HCT116 (cell line): ENCODE data around the gene FOXF1. TPM values are rescaled to one million over a fixed set of nuclear protein-coding genes. Genes with fewer than 3 reads are reported as not detected.

Experiments used
- ATAC-seq: fragments of 200-7000 bp; cut with Tn5 transposase; 2 replicates; pipeline ENCODE4 v1.9.1; 2020; ENCODE audit warnings: mild to moderate bottlenecking, moderate library complexity
- BruUV-seq: library from RNA; stranded (reverse); fragments of 400-500 nt; replicated peaks from 2 replicates; lab custom pipeline; 2021; lab: Mats Ljungman, UMichigan
- CTCF ChIA-PET: fragments of 300-600 bp; sonication (Branson Sonifier 250); formaldehyde crosslinking; loops from one replicate; lab custom pipeline; 2021; ENCODE audit warnings: antibody characterized with exemption; lab: Charles Lee
- POLR2A ChIA-PET: fragments of 300-600, 350-600 bp; sonication (Branson Sonifier 250); formaldehyde crosslinking; loops from one replicate; lab custom pipeline; 2021; ENCODE audit warnings: antibody characterized with exemption; lab: Charles Lee
- RAD21 ChIA-PET, 2 experiments: fragments of 300-600 bp; sonication (Branson Sonifier 250); formaldehyde crosslinking; loops; one replicate each; lab custom pipeline; 2023; ENCODE audit warnings: low total read pairs in 2 of 2; ENCODE audit not compliant: uncharacterized antibody in 2 of 2, unreplicated experiment in 2 of 2, low non-redundant PET in 1 of 2; lab: Charles Lee
- DNase-seq: peaks from one replicate; pipeline ENCODE4 v3.0.0-alpha.2; 2010; ENCODE audit warnings: low read depth, low spot score
- H2AFZ ChIP-seq: fragments of 200-600 bp; shearing (Covaris generic), sonication (generic); 2 replicates; pipeline ENCODE4 v1.6.1; 2017; ENCODE audit warnings: low read depth, mixed run types, mixed read lengths, antibody characterized with exemption, low read length; ENCODE audit not compliant: poor library complexity, severe bottlenecking
- H3K27ac ChIP-seq: 2 replicates; pipeline ENCODE4 v1.5.1; 2012; ENCODE audit warnings: low read depth, low read length
- H3K27me3 ChIP-seq: fragments of 200-600 bp; sonication (generic); 2 replicates; pipeline ENCODE4 v1.6.1; 2016; ENCODE audit warnings: mixed run types, low read length, mixed read lengths; ENCODE audit not compliant: insufficient read depth
- H3K36me3 ChIP-seq, 2 experiments: fragments of 200-500 bp in 1 of 2; fragments of 200-600 bp in 1 of 2; sonication (Bioruptor generic) in 1 of 2; sonication (generic) in 1 of 2; 2 replicates each; pipeline versions ENCODE4 v1.5.1 to v1.6.1; 2014 to 2016; ENCODE audit warnings: low read length in 2 of 2, inconsistent platforms in 1 of 2, mixed read lengths in 1 of 2, mixed run types in 1 of 2; ENCODE audit not compliant: insufficient read depth in 2 of 2, control insufficient read depth in 1 of 2
- H3K4me1 ChIP-seq, 2 experiments: fragments of 200-600 bp in 1 of 2; sonication (generic) in 1 of 2; 2 replicates each; pipeline versions ENCODE4 v1.5.1 to v1.6.1; 2012 to 2017; ENCODE audit warnings: low read length in 2 of 2, inconsistent platforms in 1 of 2, mild to moderate bottlenecking in 1 of 2, mixed read lengths in 1 of 2, mixed run types in 1 of 2, moderate library complexity in 1 of 2; ENCODE audit not compliant: insufficient read depth in 2 of 2, control insufficient read depth in 1 of 2
- H3K4me2 ChIP-seq: fragments of 200-600 bp; sonication (generic); 2 replicates; pipeline ENCODE4 v1.6.1; 2017; ENCODE audit warnings: mixed run types, low read length, mixed read lengths
- H3K4me3 ChIP-seq, 2 experiments: fragments of 200-600 bp in 1 of 2; sonication (generic) in 1 of 2; replicated peaks in 1 of 2; 2 replicates each; pipeline ENCODE4 v1.5.1; 2011 to 2016; ENCODE audit warnings: low read length in 2 of 2, control low read depth in 1 of 2, low read depth in 1 of 2, mild to moderate bottlenecking in 1 of 2, mixed read lengths in 1 of 2, mixed run types in 1 of 2
- H3K79me2 ChIP-seq: fragments of 200-600 bp; sonication (generic); 2 replicates; pipeline ENCODE4 v1.6.1; 2017; ENCODE audit warnings: mild to moderate bottlenecking, mixed run types, low read length, moderate library complexity, mixed read lengths; ENCODE audit not compliant: insufficient read depth
- H3K9ac ChIP-seq: fragments of 200-600 bp; sonication (generic); 2 replicates; pipeline ENCODE4 v1.6.1; 2016; ENCODE audit warnings: low read length, mixed read lengths
- H3K9me2 ChIP-seq: fragments of 200-600 bp; sonication (generic), shearing (Covaris generic); 2 replicates; pipeline ENCODE4 v1.6.1; 2017; ENCODE audit warnings: mixed run types, mild to moderate bottlenecking, moderate library complexity; ENCODE audit not compliant: insufficient read depth
- H3K9me3 ChIP-seq, 2 experiments: fragments of 200-500 bp in 1 of 2; fragments of 200-600 bp in 1 of 2; sonication (Bioruptor generic) in 1 of 2; sonication (generic) in 1 of 2; 2 replicates each; pipeline ENCODE4 v1.6.1; 2014 to 2017; ENCODE audit warnings: low read length in 2 of 2, mixed read lengths in 2 of 2, inconsistent platforms in 1 of 2, low read depth in 1 of 2, mild to moderate bottlenecking in 1 of 2, mixed run types in 1 of 2, moderate library complexity in 1 of 2; ENCODE audit not compliant: control insufficient read depth in 1 of 2, insufficient read depth in 1 of 2
- H4K20me1 ChIP-seq: fragments of 200-600 bp; sonication (generic), shearing (Covaris generic); 2 replicates; pipeline ENCODE4 v1.6.1; 2017; ENCODE audit warnings: mixed run types, mild to moderate bottlenecking, moderate library complexity; ENCODE audit not compliant: insufficient read depth
- CBX3 ChIP-seq: IDR thresholded peaks from 2 replicates; pipeline ENCODE4 v1.6.1; 2012; ENCODE audit warnings: low read depth
- EZH2 ChIP-seq: fragments of 200-600 bp; sonication (generic); IDR thresholded peaks from 2 replicates; pipeline ENCODE4 v1.6.1; 2017; ENCODE audit warnings: antibody characterized with exemption, mixed run types
- EZH2phosphoT487 ChIP-seq: fragments of 200-600 bp; IDR thresholded peaks from 2 replicates; pipeline ENCODE4 v1.6.1; 2018; ENCODE audit warnings: antibody characterized with exemption, borderline replicate concordance
- FOSL1 ChIP-seq: IDR thresholded peaks from 2 replicates; pipeline ENCODE4 v1.6.1; 2012; ENCODE audit warnings: low read depth
- JUND ChIP-seq: IDR thresholded peaks from 2 replicates; pipeline ENCODE4 v1.6.1; 2012
- RAD21 ChIP-seq: IDR thresholded peaks from 2 replicates; pipeline ENCODE4 v1.6.1; 2012; ENCODE audit warnings: low read depth, mild to moderate bottlenecking
- SIN3A ChIP-seq: IDR thresholded peaks from 2 replicates; pipeline ENCODE4 v1.6.1; 2012; ENCODE audit warnings: low read depth
- SP1 ChIP-seq: IDR thresholded peaks from 2 replicates; pipeline ENCODE4 v1.6.1; 2012; ENCODE audit warnings: low read depth
- TCF7L2 ChIP-seq: IDR thresholded peaks from 2 replicates; pipeline ENCODE4 v1.7.0; 2011; ENCODE audit warnings: borderline replicate concordance, inconsistent platforms; ENCODE audit not compliant: insufficient read depth, insufficient read length; ENCODE audit errors: extremely low read depth
- YY1 ChIP-seq: IDR thresholded peaks from 2 replicates; pipeline ENCODE4 v1.6.1; 2011; ENCODE audit warnings: low read length, low read depth, moderate library complexity, mild to moderate bottlenecking; ENCODE audit not compliant: insufficient replicate concordance; ENCODE audit errors: extremely low read depth
- intact Hi-C: fragments of 100-400 bp; cut with micrococcal nuclease; formaldehyde crosslinking; loops from 2 replicates; pipeline ENCODE4 v1.10.0; 2022
- total RNA-seq: library from RNA; stranded (reverse); gene quantifications from one replicate; pipeline ENCODE4 v1.2.1, GENCODE V29; 2021; ENCODE audit not compliant: unreplicated experiment
- TF ChIP-seq, protein P1 (sequence below): IDR thresholded peaks from 2 replicates; pipeline ENCODE4 v1.6.1; 2012
- TF ChIP-seq, protein P2 (sequence below), 3 experiments: fragments of 200-600 bp in 1 of 3; sonication (generic) in 1 of 3; IDR thresholded peaks in 2 of 3; conservative IDR thresholded peaks in 1 of 3; 2 replicates each; pipeline ENCODE4 v1.5.1; 2012 to 2017; ENCODE audit warnings: low read depth in 2 of 3, low read length in 2 of 3, antibody characterized with exemption in 1 of 3, borderline replicate concordance in 1 of 3, control low read depth in 1 of 3, mild to moderate bottlenecking in 1 of 3, mixed read lengths in 1 of 3, mixed run types in 1 of 3, moderate library complexity in 1 of 3; ENCODE audit not compliant: insufficient read depth in 1 of 3
- TF ChIP-seq, protein P3 (sequence below): IDR thresholded peaks from 2 replicates; pipeline ENCODE4 v1.6.1; 2011; ENCODE audit warnings: mild to moderate bottlenecking, low read length, moderate library complexity; ENCODE audit not compliant: insufficient replicate concordance; ENCODE audit errors: extremely low read depth

The FOXF1 gene
- total RNA-seq, 1 experiment from 2014 or later: 2.4 TPM

DNA sequence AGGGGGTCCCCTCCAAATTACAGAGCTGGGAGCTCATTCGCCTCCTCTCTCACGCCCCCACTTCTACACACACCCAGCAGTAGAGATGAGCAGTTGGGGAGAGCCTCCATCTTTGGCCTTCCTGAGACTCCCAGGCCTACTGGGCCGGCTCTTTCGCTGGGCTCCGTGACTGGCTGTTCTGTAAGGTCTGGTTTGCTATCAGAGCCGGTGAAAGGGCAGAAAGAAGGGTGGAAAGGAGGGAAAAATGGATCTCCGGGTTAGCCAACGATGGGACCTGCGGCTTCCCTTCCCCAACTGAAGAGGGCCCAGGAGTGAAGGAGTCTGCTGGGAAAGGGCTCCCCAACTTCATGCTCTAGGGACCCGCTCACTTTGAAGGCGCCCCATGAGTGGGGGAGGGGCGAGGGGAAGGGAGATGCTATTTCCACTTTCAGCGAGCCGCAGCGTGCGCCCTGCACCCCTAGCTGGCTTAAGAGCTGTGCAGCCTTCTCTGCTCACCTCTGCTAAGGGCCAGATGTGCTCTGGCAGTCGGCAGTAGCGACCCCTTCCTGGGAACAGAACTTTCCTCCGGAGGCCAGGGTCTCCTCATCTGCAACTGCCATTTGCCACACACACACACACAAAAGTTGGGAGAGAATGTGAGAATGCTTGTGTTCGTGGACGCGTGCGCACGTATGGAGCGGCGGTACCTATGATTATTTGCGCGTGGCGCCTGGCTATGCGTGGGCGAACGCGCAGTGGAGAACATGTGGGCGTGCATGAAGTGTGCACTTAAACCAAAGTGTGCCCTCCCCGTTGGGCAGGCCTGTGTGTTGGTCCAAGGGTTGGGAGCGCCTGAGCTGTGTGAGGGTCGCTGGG lies 2.9 kb upstream of the FOXF1 start:
- Histone ChIP-seq H3K9me2 (no peaks in the 10 kb centered on the region), H3K4me3 (no peak overlapping the region), H3K27ac (no peak overlapping the region), H3K4me1 (peaks cover 8 to 16% of the 10 kb centered on the region in 2 experiments), H3K36me3 (no peaks in the 10 kb centered on the region), H3K27me3 (peaks cover 23% of the 10 kb centered on the region), H3K9me3 (no peaks in the 10 kb centered on the region), H4K20me1 (no peaks in the 10 kb centered on the region), H3K79me2 (no peaks in the 10 kb centered on the region), H3K9ac (no peak overlapping the region), H3K4me2 (no peak overlapping the region), H2AFZ (no peak overlapping the region)
- ChIA-PET POLR2A (no interaction called here), RAD21 (no interaction called here), CTCF (interaction anchor here (1.4 kb wide), 1 partner anchor 167 kb away, joined by 3 read pairs; no protein-coding TSS in a partner anchor)
- no peak for DNase-seq
- intact Hi-C loops: no loop called here
- no TSS peak for BruUV-seq
- ATAC-seq: no peak
- TF ChIP-seq, protein P1, sequence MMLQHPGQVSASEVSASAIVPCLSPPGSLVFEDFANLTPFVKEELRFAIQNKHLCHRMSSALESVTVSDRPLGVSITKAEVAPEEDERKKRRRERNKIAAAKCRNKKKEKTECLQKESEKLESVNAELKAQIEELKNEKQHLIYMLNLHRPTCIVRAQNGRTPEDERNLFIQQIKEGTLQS: no peak
- TF ChIP-seq SP1 (no peak), JUND (no peak), CBX3 (no peak), TCF7L2 (no peak), RAD21 (no peak), EZH2phosphoT487 (no peak), FOSL1 (no peak), EZH2 (no peak), YY1 (no peak), SIN3A (no peak)
- TF ChIP-seq, protein P2, sequence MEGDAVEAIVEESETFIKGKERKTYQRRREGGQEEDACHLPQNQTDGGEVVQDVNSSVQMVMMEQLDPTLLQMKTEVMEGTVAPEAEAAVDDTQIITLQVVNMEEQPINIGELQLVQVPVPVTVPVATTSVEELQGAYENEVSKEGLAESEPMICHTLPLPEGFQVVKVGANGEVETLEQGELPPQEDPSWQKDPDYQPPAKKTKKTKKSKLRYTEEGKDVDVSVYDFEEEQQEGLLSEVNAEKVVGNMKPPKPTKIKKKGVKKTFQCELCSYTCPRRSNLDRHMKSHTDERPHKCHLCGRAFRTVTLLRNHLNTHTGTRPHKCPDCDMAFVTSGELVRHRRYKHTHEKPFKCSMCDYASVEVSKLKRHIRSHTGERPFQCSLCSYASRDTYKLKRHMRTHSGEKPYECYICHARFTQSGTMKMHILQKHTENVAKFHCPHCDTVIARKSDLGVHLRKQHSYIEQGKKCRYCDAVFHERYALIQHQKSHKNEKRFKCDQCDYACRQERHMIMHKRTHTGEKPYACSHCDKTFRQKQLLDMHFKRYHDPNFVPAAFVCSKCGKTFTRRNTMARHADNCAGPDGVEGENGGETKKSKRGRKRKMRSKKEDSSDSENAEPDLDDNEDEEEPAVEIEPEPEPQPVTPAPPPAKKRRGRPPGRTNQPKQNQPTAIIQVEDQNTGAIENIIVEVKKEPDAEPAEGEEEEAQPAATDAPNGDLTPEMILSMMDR (IDR thresholded peaks at IDR 0.05 in 2 of 3, conservative IDR thresholded peaks at IDR 0.05 in 1 of 3; ENCODE audit: borderline replicate concordance in 1 of 3, insufficient read depth in 1 of 3, low read depth in 2 of 3, low read length in 2 of 3): no peak
- TF ChIP-seq, protein P3, sequence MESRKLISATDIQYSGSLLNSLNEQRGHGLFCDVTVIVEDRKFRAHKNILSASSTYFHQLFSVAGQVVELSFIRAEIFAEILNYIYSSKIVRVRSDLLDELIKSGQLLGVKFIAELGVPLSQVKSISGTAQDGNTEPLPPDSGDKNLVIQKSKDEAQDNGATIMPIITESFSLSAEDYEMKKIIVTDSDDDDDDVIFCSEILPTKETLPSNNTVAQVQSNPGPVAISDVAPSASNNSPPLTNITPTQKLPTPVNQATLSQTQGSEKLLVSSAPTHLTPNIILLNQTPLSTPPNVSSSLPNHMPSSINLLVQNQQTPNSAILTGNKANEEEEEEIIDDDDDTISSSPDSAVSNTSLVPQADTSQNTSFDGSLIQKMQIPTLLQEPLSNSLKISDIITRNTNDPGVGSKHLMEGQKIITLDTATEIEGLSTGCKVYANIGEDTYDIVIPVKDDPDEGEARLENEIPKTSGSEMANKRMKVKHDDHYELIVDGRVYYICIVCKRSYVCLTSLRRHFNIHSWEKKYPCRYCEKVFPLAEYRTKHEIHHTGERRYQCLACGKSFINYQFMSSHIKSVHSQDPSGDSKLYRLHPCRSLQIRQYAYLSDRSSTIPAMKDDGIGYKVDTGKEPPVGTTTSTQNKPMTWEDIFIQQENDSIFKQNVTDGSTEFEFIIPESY: no peak
